PC-3 (cell line): Measurements from ENCODE around the gene LPCAT1.

Source experiments
- EZH2 ChIP-seq: fragments of 300-600 bp; sonication (generic); IDR thresholded peaks from one replicate; pipeline ENCODE4 v1.6.1; 2017; ENCODE audit warnings: antibody characterized with exemption, mild to moderate bottlenecking, low read length; ENCODE audit not compliant: unreplicated experiment
- EZH2phosphoT487 ChIP-seq: fragments of 300-600 bp; sonication (generic); IDR thresholded peaks from 2 replicates; pipeline ENCODE4 v1.6.1; 2018; ENCODE audit warnings: mild to moderate bottlenecking, antibody characterized with exemption, low read length, borderline replicate concordance
- TF ChIP-seq, protein P1 (sequence below): fragments of 300-600 bp; sonication (generic); conservative IDR thresholded peaks from 2 replicates; pipeline ENCODE4 v1.5.1; 2017; ENCODE audit warnings: antibody characterized with exemption, low read depth, mild to moderate bottlenecking, low read length

DNA sequence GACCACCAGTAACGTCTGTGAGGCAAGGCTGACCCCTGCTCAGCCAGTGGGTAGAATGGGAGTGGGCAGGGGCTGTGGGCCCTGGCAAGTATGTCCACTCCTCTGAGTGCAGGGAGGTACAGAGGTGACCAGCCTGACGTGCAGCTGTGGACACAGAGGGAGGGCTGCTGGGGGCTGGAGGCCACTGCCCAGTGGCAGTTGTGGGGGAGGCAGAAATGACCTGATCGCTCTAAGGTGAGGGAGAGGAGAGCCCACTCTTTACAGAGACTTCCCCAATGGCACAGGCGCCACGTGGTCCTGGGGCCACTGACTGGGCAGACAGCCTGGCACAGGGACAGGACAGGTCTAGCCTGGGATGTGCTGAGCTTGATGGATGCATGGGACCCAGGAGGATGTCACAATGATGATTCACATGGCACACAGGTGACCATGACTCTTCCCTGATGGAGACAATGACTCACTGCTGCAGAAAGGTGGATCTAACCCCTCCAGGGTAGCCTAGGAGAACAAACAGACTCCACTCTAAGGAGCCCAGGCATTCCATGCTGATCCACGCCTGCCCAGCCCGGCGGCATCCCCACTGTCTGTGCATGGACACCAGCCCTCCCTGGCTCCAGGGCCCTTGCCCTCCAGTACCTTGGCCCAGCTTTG is 7.7 kb downstream of the LPCAT1 start:
- TF ChIP-seq, protein P1, sequence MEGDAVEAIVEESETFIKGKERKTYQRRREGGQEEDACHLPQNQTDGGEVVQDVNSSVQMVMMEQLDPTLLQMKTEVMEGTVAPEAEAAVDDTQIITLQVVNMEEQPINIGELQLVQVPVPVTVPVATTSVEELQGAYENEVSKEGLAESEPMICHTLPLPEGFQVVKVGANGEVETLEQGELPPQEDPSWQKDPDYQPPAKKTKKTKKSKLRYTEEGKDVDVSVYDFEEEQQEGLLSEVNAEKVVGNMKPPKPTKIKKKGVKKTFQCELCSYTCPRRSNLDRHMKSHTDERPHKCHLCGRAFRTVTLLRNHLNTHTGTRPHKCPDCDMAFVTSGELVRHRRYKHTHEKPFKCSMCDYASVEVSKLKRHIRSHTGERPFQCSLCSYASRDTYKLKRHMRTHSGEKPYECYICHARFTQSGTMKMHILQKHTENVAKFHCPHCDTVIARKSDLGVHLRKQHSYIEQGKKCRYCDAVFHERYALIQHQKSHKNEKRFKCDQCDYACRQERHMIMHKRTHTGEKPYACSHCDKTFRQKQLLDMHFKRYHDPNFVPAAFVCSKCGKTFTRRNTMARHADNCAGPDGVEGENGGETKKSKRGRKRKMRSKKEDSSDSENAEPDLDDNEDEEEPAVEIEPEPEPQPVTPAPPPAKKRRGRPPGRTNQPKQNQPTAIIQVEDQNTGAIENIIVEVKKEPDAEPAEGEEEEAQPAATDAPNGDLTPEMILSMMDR = no peak
- TF ChIP-seq EZH2phosphoT487 (no peak), EZH2 (no peak)
